HepG2 (cell line): ENCODE measurements around the gene MRRF. TPM values are rescaled to one million over a fixed set of nuclear protein-coding genes. Genes with fewer than 3 reads are reported as not detected.

Source experiments
- HOXA5 ChIP-seq: sonication (generic); formaldehyde crosslinking; IDR thresholded peaks from 2 replicates; pipeline ENCODE4 v1.4.0; 2020; ENCODE audit warnings: missing genetic modification reagents
- IKZF4 ChIP-seq: sonication (generic); formaldehyde crosslinking; IDR thresholded peaks from 2 replicates; pipeline ENCODE4 v1.5.1; 2020; ENCODE audit warnings: borderline replicate concordance, mild to moderate bottlenecking, low read depth, missing genetic modification reagents; ENCODE audit errors: not compliant biosample characterization
- ZNF20 ChIP-seq: sonication (generic); formaldehyde crosslinking; IDR thresholded peaks from 2 replicates; pipeline ENCODE4 v1.4.0; 2020; ENCODE audit warnings: mild to moderate bottlenecking, moderate library complexity, missing genetic modification reagents
- ZNF841 ChIP-seq: sonication (generic); formaldehyde crosslinking; IDR thresholded peaks from 2 replicates; pipeline ENCODE4 v1.8.1; 2023; ENCODE audit warnings: missing genetic modification reagents, borderline replicate concordance
- polyA plus RNA-seq, 8 experiments: library from polyadenylated mRNA; depleted of rRNA in 3 of 8; stranded (reverse) in 7 of 8; unstranded in 1 of 8; fragments of >200 nt; fragmentation: Illumina TruSeq in 4 of 8; extraction: Trizol in 4 of 8; gene quantifications; 2 replicates each; pipeline versions ENCODE4 v1.2.1 to v1.2.3, GENCODE V29; 2011 to 2016; ENCODE audit warnings: low read depth in 4 of 8, missing spikeins in 1 of 8, mixed read lengths in 1 of 8; ENCODE audit not compliant: insufficient read depth in 1 of 8
- total RNA-seq, 5 experiments: library from RNA; depleted of rRNA; stranded (reverse); fragments of >200 nt; fragmentation: Illumina TruSeq; extraction: Trizol; gene quantifications; 2 replicates each; pipeline ENCODE4 v1.2.3, GENCODE V29; 2016; ENCODE audit warnings: low read depth in 1 of 5
- TF ChIP-seq, protein P1 (sequence below): sonication (generic); formaldehyde crosslinking; IDR thresholded peaks from 2 replicates; pipeline ENCODE4 v1.5.0; 2020; ENCODE audit warnings: mild to moderate bottlenecking, missing genetic modification reagents
- TF ChIP-seq, protein P2 (sequence below): sonication (generic); formaldehyde crosslinking; IDR thresholded peaks from 2 replicates; pipeline ENCODE4 v1.4.0; 2020; ENCODE audit warnings: missing genetic modification reagents, borderline replicate concordance
- TF ChIP-seq, protein P3 (sequence below), 2 experiments: sonication (generic) in 1 of 2; formaldehyde crosslinking in 1 of 2; IDR thresholded peaks; 2 replicates each; pipeline versions ENCODE4 v1.5.1 to v1.6.1; 2011 to 2020; ENCODE audit warnings: borderline replicate concordance in 1 of 2, low read depth in 1 of 2, low read length in 1 of 2, mild to moderate bottlenecking in 1 of 2, missing genetic modification reagents in 1 of 2, moderate library complexity in 1 of 2
- TF ChIP-seq, protein P4 (sequence below): fragments of 450-650 bp; IDR thresholded peaks from 2 replicates; pipeline ENCODE4 v1.6.1; 2016
- TF ChIP-seq, protein P5 (sequence below): sonication (generic); formaldehyde crosslinking; conservative IDR thresholded peaks from 2 replicates; pipeline ENCODE4 v1.4.0; 2020; ENCODE audit warnings: missing genetic modification reagents
- TF ChIP-seq, protein P6 (sequence below): sonication (generic); formaldehyde crosslinking; IDR thresholded peaks from 2 replicates; pipeline ENCODE4 v1.4.0; 2020; ENCODE audit warnings: missing genetic modification reagents, mild to moderate bottlenecking, borderline replicate concordance

The MRRF gene
- total and polyA plus RNA-seq, 2 of the 13 experiments (the other 11 are each of a cell fraction or from before 2014, with no cell fraction given): 37.3 to 44.3 TPM

DNA sequence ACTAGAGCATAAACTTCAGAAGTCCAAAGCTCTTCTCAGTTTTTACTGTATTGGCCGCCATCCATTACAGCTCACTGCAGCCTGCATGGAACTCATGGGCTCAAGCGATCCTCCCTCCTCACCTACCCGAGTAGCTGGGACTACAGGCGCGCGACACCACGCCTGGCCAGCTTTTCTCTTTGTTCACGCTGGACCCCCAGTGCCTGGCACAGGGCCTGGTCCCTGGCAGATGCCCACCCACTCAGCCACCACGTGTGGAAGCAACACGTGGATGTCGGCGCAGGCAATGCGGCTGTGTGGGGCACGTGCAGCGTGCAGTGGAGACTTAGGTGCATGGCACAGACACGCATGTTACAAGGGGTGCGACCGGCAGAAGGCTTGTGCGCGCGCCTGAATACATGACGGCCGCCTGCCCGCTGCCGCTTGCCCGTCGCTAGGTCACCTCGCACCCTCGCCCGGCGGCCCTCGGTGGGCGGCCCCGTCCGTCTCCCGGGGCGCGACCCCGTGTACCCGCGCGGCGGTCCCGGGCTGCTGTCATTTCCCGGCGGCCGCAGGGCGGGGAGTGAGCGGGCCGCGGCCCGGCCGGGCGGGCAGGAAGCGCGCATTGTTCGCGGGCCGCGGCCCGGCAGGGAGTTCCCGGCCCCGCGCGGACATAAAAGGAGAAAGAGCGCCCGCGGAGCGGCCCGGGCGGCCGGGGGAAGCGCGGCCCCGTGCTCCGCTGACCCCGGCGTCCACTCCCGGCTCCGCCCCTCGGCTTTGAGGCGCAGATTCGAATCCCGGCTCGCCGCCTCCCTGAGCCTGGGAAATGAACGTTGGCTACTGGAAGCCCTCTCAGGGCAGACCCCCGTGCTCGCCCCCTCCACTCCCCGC lies 82.0 kb downstream of the MRRF start (continued):
- TF ChIP-seq, protein P1, sequence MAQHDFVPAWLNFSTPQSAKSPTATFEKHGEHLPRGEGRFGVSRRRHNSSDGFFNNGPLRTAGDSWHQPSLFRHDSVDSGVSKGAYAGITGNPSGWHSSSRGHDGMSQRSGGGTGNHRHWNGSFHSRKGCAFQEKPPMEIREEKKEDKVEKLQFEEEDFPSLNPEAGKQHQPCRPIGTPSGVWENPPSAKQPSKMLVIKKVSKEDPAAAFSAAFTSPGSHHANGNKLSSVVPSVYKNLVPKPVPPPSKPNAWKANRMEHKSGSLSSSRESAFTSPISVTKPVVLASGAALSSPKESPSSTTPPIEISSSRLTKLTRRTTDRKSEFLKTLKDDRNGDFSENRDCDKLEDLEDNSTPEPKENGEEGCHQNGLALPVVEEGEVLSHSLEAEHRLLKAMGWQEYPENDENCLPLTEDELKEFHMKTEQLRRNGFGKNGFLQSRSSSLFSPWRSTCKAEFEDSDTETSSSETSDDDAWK (CRISPR knock-in tag): no peak
- TF ChIP-seq, protein P2, sequence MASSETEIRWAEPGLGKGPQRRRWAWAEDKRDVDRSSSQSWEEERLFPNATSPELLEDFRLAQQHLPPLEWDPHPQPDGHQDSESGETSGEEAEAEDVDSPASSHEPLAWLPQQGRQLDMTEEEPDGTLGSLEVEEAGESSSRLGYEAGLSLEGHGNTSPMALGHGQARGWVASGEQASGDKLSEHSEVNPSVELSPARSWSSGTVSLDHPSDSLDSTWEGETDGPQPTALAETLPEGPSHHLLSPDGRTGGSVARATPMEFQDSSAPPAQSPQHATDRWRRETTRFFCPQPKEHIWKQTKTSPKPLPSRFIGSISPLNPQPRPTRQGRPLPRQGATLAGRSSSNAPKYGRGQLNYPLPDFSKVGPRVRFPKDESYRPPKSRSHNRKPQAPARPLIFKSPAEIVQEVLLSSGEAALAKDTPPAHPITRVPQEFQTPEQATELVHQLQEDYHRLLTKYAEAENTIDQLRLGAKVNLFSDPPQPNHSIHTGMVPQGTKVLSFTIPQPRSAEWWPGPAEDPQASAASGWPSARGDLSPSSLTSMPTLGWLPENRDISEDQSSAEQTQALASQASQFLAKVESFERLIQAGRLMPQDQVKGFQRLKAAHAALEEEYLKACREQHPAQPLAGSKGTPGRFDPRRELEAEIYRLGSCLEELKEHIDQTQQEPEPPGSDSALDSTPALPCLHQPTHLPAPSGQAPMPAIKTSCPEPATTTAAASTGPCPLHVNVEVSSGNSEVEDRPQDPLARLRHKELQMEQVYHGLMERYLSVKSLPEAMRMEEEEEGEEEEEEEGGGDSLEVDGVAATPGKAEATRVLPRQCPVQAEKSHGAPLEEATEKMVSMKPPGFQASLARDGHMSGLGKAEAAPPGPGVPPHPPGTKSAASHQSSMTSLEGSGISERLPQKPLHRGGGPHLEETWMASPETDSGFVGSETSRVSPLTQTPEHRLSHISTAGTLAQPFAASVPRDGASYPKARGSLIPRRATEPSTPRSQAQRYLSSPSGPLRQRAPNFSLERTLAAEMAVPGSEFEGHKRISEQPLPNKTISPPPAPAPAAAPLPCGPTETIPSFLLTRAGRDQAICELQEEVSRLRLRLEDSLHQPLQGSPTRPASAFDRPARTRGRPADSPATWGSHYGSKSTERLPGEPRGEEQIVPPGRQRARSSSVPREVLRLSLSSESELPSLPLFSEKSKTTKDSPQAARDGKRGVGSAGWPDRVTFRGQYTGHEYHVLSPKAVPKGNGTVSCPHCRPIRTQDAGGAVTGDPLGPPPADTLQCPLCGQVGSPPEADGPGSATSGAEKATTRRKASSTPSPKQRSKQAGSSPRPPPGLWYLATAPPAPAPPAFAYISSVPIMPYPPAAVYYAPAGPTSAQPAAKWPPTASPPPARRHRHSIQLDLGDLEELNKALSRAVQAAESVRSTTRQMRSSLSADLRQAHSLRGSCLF (CRISPR knock-in tag): no peak
- TF ChIP-seq, protein P3, sequence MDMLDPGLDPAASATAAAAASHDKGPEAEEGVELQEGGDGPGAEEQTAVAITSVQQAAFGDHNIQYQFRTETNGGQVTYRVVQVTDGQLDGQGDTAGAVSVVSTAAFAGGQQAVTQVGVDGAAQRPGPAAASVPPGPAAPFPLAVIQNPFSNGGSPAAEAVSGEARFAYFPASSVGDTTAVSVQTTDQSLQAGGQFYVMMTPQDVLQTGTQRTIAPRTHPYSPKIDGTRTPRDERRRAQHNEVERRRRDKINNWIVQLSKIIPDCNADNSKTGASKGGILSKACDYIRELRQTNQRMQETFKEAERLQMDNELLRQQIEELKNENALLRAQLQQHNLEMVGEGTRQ (IDR thresholded peaks at IDR 0.05; ENCODE audit: low read depth, low read length): no peak
- TF ChIP-seq, protein P3 (CRISPR knock-in tag; IDR thresholded peaks at IDR 0.05; ENCODE audit: borderline replicate concordance): no peak
- TF ChIP-seq ZNF20 (CRISPR knock-in tag): no peak
- TF ChIP-seq, protein P4, sequence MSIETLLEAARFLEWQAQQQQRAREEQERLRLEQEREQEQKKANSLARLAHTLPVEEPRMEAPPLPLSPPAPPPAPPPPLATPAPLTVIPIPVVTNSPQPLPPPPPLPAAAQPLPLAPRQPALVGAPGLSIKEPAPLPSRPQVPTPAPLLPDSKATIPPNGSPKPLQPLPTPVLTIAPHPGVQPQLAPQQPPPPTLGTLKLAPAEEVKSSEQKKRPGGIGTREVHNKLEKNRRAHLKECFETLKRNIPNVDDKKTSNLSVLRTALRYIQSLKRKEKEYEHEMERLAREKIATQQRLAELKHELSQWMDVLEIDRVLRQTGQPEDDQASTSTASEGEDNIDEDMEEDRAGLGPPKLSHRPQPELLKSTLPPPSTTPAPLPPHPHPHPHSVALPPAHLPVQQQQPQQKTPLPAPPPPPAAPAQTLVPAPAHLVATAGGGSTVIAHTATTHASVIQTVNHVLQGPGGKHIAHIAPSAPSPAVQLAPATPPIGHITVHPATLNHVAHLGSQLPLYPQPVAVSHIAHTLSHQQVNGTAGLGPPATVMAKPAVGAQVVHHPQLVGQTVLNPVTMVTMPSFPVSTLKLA: peak; percentile 95
- TF ChIP-seq IKZF4 (CRISPR knock-in tag): peak; percentile 58
- TF ChIP-seq, protein P5, sequence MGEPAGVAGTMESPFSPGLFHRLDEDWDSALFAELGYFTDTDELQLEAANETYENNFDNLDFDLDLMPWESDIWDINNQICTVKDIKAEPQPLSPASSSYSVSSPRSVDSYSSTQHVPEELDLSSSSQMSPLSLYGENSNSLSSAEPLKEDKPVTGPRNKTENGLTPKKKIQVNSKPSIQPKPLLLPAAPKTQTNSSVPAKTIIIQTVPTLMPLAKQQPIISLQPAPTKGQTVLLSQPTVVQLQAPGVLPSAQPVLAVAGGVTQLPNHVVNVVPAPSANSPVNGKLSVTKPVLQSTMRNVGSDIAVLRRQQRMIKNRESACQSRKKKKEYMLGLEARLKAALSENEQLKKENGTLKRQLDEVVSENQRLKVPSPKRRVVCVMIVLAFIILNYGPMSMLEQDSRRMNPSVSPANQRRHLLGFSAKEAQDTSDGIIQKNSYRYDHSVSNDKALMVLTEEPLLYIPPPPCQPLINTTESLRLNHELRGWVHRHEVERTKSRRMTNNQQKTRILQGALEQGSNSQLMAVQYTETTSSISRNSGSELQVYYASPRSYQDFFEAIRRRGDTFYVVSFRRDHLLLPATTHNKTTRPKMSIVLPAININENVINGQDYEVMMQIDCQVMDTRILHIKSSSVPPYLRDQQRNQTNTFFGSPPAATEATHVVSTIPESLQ: no peak
- TF ChIP-seq, protein P6, sequence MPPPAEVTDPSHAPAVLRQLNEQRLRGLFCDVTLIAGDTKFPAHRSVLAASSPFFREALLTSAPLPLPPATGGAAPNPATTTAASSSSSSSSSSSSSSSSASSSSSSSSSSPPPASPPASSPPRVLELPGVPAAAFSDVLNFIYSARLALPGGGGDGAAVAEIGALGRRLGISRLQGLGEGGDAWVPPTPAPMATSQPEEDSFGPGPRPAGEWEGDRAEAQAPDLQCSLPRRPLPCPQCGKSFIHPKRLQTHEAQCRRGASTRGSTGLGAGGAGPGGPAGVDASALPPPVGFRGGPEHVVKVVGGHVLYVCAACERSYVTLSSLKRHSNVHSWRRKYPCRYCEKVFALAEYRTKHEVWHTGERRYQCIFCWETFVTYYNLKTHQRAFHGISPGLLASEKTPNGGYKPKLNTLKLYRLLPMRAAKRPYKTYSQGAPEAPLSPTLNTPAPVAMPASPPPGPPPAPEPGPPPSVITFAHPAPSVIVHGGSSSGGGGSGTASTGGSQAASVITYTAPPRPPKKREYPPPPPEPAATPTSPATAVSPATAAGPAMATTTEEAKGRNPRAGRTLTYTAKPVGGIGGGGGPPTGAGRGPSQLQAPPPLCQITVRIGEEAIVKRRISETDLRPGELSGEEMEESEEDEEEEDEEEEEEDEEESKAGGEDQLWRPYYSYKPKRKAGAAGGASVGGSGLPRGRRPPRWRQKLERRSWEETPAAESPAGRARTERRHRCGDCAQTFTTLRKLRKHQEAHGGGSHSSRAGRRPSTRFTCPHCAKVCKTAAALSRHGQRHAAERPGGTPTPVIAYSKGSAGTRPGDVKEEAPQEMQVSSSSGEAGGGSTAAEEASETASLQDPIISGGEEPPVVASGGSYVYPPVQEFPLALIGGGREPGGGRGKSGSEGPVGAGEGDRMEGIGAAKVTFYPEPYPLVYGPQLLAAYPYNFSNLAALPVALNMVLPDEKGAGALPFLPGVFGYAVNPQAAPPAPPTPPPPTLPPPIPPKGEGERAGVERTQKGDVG (CRISPR knock-in tag): no peak
- no peak for TF ChIP-seq ZNF841 (CRISPR knock-in tag)
- TF ChIP-seq HOXA5 (CRISPR knock-in tag): no peak
